ENCODE results near the gene CDK14.

GRCh38 chr7:91007371-91007770 is 411.2 kb downstream of the CDK14 start:
- TF ChIP-seq CTCF (IDR thresholded peaks at IDR 0.05) (no peak), POLR2A (IDR thresholded peaks at IDR 0.05) (no peak)

Measured in heart left ventricle (tissue), 13 donors.